HCT116 (cell line): ENCODE data around the gene SIRT7. TPM values are rescaled to one million over a fixed set of nuclear protein-coding genes. Genes with fewer than 3 reads are reported as not detected.

ENCODE experiments used
- ATAC-seq: fragments of 200-7000 bp; cut with Tn5 transposase; 2 replicates; pipeline ENCODE4 v1.9.1; 2020; ENCODE audit warnings: mild to moderate bottlenecking, moderate library complexity
- BruUV-seq: library from RNA; stranded (reverse); fragments of 400-500 nt; replicated peaks from 2 replicates; lab custom pipeline; 2021; lab: Mats Ljungman, UMichigan
- CTCF ChIA-PET: fragments of 300-600 bp; sonication (Branson Sonifier 250); formaldehyde crosslinking; loops from one replicate; lab custom pipeline; 2021; ENCODE audit warnings: antibody characterized with exemption; lab: Charles Lee
- POLR2A ChIA-PET: fragments of 300-600, 350-600 bp; sonication (Branson Sonifier 250); formaldehyde crosslinking; loops from one replicate; lab custom pipeline; 2021; ENCODE audit warnings: antibody characterized with exemption; lab: Charles Lee
- RAD21 ChIA-PET, 2 experiments: fragments of 300-600 bp; sonication (Branson Sonifier 250); formaldehyde crosslinking; loops; one replicate each; lab custom pipeline; 2023; ENCODE audit warnings: low total read pairs in 2 of 2; ENCODE audit not compliant: uncharacterized antibody in 2 of 2, unreplicated experiment in 2 of 2, low non-redundant PET in 1 of 2; lab: Charles Lee
- DNase-seq: peaks from one replicate; pipeline ENCODE4 v3.0.0-alpha.2; 2010; ENCODE audit warnings: low read depth, low spot score
- H2AFZ ChIP-seq: fragments of 200-600 bp; shearing (Covaris generic), sonication (generic); 2 replicates; pipeline ENCODE4 v1.6.1; 2017; ENCODE audit warnings: low read depth, mixed run types, mixed read lengths, antibody characterized with exemption, low read length; ENCODE audit not compliant: poor library complexity, severe bottlenecking
- H3K27ac ChIP-seq: 2 replicates; pipeline ENCODE4 v1.5.1; 2012; ENCODE audit warnings: low read depth, low read length
- H3K27me3 ChIP-seq: fragments of 200-600 bp; sonication (generic); 2 replicates; pipeline ENCODE4 v1.6.1; 2016; ENCODE audit warnings: mixed run types, low read length, mixed read lengths; ENCODE audit not compliant: insufficient read depth
- H3K36me3 ChIP-seq, 2 experiments: fragments of 200-500 bp in 1 of 2; fragments of 200-600 bp in 1 of 2; sonication (Bioruptor generic) in 1 of 2; sonication (generic) in 1 of 2; 2 replicates each; pipeline versions ENCODE4 v1.5.1 to v1.6.1; 2014 to 2016; ENCODE audit warnings: low read length in 2 of 2, inconsistent platforms in 1 of 2, mixed read lengths in 1 of 2, mixed run types in 1 of 2; ENCODE audit not compliant: insufficient read depth in 2 of 2, control insufficient read depth in 1 of 2
- H3K4me1 ChIP-seq, 2 experiments: fragments of 200-600 bp in 1 of 2; sonication (generic) in 1 of 2; 2 replicates each; pipeline versions ENCODE4 v1.5.1 to v1.6.1; 2012 to 2017; ENCODE audit warnings: low read length in 2 of 2, inconsistent platforms in 1 of 2, mild to moderate bottlenecking in 1 of 2, mixed read lengths in 1 of 2, mixed run types in 1 of 2, moderate library complexity in 1 of 2; ENCODE audit not compliant: insufficient read depth in 2 of 2, control insufficient read depth in 1 of 2
- H3K4me2 ChIP-seq: fragments of 200-600 bp; sonication (generic); 2 replicates; pipeline ENCODE4 v1.6.1; 2017; ENCODE audit warnings: mixed run types, low read length, mixed read lengths
- H3K4me3 ChIP-seq, 2 experiments: fragments of 200-600 bp in 1 of 2; sonication (generic) in 1 of 2; replicated peaks in 1 of 2; 2 replicates each; pipeline ENCODE4 v1.5.1; 2011 to 2016; ENCODE audit warnings: low read length in 2 of 2, control low read depth in 1 of 2, low read depth in 1 of 2, mild to moderate bottlenecking in 1 of 2, mixed read lengths in 1 of 2, mixed run types in 1 of 2
- H3K79me2 ChIP-seq: fragments of 200-600 bp; sonication (generic); 2 replicates; pipeline ENCODE4 v1.6.1; 2017; ENCODE audit warnings: mild to moderate bottlenecking, mixed run types, low read length, moderate library complexity, mixed read lengths; ENCODE audit not compliant: insufficient read depth
- H3K9ac ChIP-seq: fragments of 200-600 bp; sonication (generic); 2 replicates; pipeline ENCODE4 v1.6.1; 2016; ENCODE audit warnings: low read length, mixed read lengths
- H3K9me2 ChIP-seq: fragments of 200-600 bp; sonication (generic), shearing (Covaris generic); 2 replicates; pipeline ENCODE4 v1.6.1; 2017; ENCODE audit warnings: mixed run types, mild to moderate bottlenecking, moderate library complexity; ENCODE audit not compliant: insufficient read depth
- H3K9me3 ChIP-seq, 2 experiments: fragments of 200-500 bp in 1 of 2; fragments of 200-600 bp in 1 of 2; sonication (Bioruptor generic) in 1 of 2; sonication (generic) in 1 of 2; 2 replicates each; pipeline ENCODE4 v1.6.1; 2014 to 2017; ENCODE audit warnings: low read length in 2 of 2, mixed read lengths in 2 of 2, inconsistent platforms in 1 of 2, low read depth in 1 of 2, mild to moderate bottlenecking in 1 of 2, mixed run types in 1 of 2, moderate library complexity in 1 of 2; ENCODE audit not compliant: control insufficient read depth in 1 of 2, insufficient read depth in 1 of 2
- H4K20me1 ChIP-seq: fragments of 200-600 bp; sonication (generic), shearing (Covaris generic); 2 replicates; pipeline ENCODE4 v1.6.1; 2017; ENCODE audit warnings: mixed run types, mild to moderate bottlenecking, moderate library complexity; ENCODE audit not compliant: insufficient read depth
- CTCF ChIP-seq, 3 experiments: fragments of 200-600 bp in 1 of 3; sonication (generic) in 1 of 3; IDR thresholded peaks in 2 of 3; conservative IDR thresholded peaks in 1 of 3; 2 replicates each; pipeline ENCODE4 v1.5.1; 2012 to 2017; ENCODE audit warnings: low read depth in 2 of 3, low read length in 2 of 3, antibody characterized with exemption in 1 of 3, borderline replicate concordance in 1 of 3, control low read depth in 1 of 3, mild to moderate bottlenecking in 1 of 3, mixed read lengths in 1 of 3, mixed run types in 1 of 3, moderate library complexity in 1 of 3; ENCODE audit not compliant: insufficient read depth in 1 of 3
- MAX ChIP-seq: IDR thresholded peaks from 2 replicates; pipeline ENCODE4 v1.6.1; 2012
- POLR2AphosphoS5 ChIP-seq: IDR thresholded peaks from 2 replicates; pipeline ENCODE4 v1.6.1; 2011; ENCODE audit warnings: mild to moderate bottlenecking, low read depth, low read length, moderate library complexity
- RAD21 ChIP-seq: IDR thresholded peaks from 2 replicates; pipeline ENCODE4 v1.6.1; 2012; ENCODE audit warnings: low read depth, mild to moderate bottlenecking
- REST ChIP-seq: IDR thresholded peaks from 2 replicates; pipeline ENCODE4 v1.6.1; 2012; ENCODE audit warnings: low read depth
- SIN3A ChIP-seq: IDR thresholded peaks from 2 replicates; pipeline ENCODE4 v1.6.1; 2012; ENCODE audit warnings: low read depth
- SP1 ChIP-seq: IDR thresholded peaks from 2 replicates; pipeline ENCODE4 v1.6.1; 2012; ENCODE audit warnings: low read depth
- YY1 ChIP-seq: IDR thresholded peaks from 2 replicates; pipeline ENCODE4 v1.6.1; 2011; ENCODE audit warnings: low read length, low read depth, moderate library complexity, mild to moderate bottlenecking; ENCODE audit not compliant: insufficient replicate concordance; ENCODE audit errors: extremely low read depth
- intact Hi-C: fragments of 100-400 bp; cut with micrococcal nuclease; formaldehyde crosslinking; loops from 2 replicates; pipeline ENCODE4 v1.10.0; 2022
- total RNA-seq: library from RNA; stranded (reverse); gene quantifications from one replicate; pipeline ENCODE4 v1.2.1, GENCODE V29; 2021; ENCODE audit not compliant: unreplicated experiment

The SIRT7 gene
- total RNA-seq, 1 experiment from 2014 or later: 62.6 TPM

GRCh38 chr17:81912441-81913309 lies 5.3 kb downstream of the SIRT7 start:
- H3K27me3 ChIP-seq: no peaks in the 10 kb centered on the region
- ATAC-seq: peak; percentile 49
- H3K36me3 ChIP-seq: peaks cover 21 to 39% of the 10 kb centered on the region in 2 experiments
- TF ChIP-seq MAX (peak; percentile 87), RAD21 (no peak), YY1 (peak; percentile 62), SIN3A (peak; percentile 65; the same call in 1 of the 2 replicates), REST (no peak), CTCF (IDR thresholded peaks at IDR 0.05 in 2 of 3, conservative IDR thresholded peaks at IDR 0.05 in 1 of 3; ENCODE audit: borderline replicate concordance in 1 of 3, insufficient read depth in 1 of 3, low read depth in 2 of 3, low read length in 2 of 3) (0 out of 6 replicates have a peak, but pooled peaks of 1 of the 3 experiments have one; percentile 6), POLR2AphosphoS5 (peak; percentile 65), SP1 (peak; percentile 93)
- TF ChIP-seq, all 23 proteins: peak for 6
- Histone ChIP-seq H3K27ac (peak overlapping the region; percentile 60), H4K20me1 (no peaks in the 10 kb centered on the region), H3K9ac (peak overlapping the region; percentile 27; the same call in 1 of the 2 replicates), H3K9me2 (no peaks in the 10 kb centered on the region), H3K4me2 (peak overlapping the region; percentile 66), H3K4me1 (peaks cover 39 to 56% of the 10 kb centered on the region in 2 experiments), H2AFZ (no peak overlapping the region), H3K9me3 (no peaks in the 10 kb centered on the region), H3K4me3 (peak overlapping the region in 1 of 2 experiments; percentile 2; a peak in 1 of 4 replicates), H3K79me2 (peaks cover 40% of the 10 kb centered on the region)
- RAD21 ChIA-PET: interaction anchor here in 1 of 2 experiments (1.3 kb wide), 1 partner anchor 13 kb away, joined by 3 read pairs; no protein-coding TSS in a partner anchor
- POLR2A ChIA-PET: interaction anchor here (1.1 to 1.3 kb wide), 2 partner anchors 14 to 15 kb away, joined by 3 read pairs; no protein-coding TSS in a partner anchor
- peak; percentile 81 for DNase-seq
- intact Hi-C loops: loop anchor here (5.0 kb wide), 1 partner anchor 110 kb away; the partner anchor contains the start of genes CENPX and LRRC45
- CTCF ChIA-PET: interaction anchor here (0.9 to 1.8 kb wide), 2 partner anchors 11 to 109 kb away, joined by 4 to 9 read pairs; partner anchors contain the start of genes CENPX and LRRC45
- no TSS peak for BruUV-seq
